Right atrium auricular region (tissue), 2 donors: ENCODE measurements around the gene GCFC2. TPM values are rescaled to one million over a fixed set of nuclear protein-coding genes. Genes with fewer than 3 reads are reported as not detected.

Experiments used
- DNase-seq: peaks from one replicate; pipeline ENCODE4 v3.0.0-alpha.2; 2019; ENCODE audit warnings: low spot score
- H3K27ac ChIP-seq, 2 donors: fragments of 200-600 bp; sonication (generic); 1 replicate in 1 of 2; 2 replicates in 1 of 2; pipeline ENCODE4 v1.5.1; 2016 to 2019
- H3K27me3 ChIP-seq, 2 donors: fragments of 200-600 bp; sonication (generic); one replicate each; pipeline versions ENCODE4 v1.5.1 to v1.6.0; 2017 to 2019
- H3K36me3 ChIP-seq: fragments of 200-600 bp; sonication (generic); one replicate; pipeline ENCODE4 v1.5.1; 2016
- H3K4me1 ChIP-seq, 2 donors: fragments of 200-600 bp; sonication (generic); one replicate each; pipeline versions ENCODE4 v1.5.1 to v1.6.0; 2017 to 2019
- H3K4me3 ChIP-seq, 2 donors: fragments of 200-600 bp; sonication (generic); 1 replicate in 1 of 2; 2 replicates in 1 of 2; pipeline ENCODE4 v1.5.1; 2017 to 2019; ENCODE audit warnings: mild to moderate bottlenecking in 1 of 2, moderate library complexity in 1 of 2
- H3K9me3 ChIP-seq, 2 donors: fragments of 200-600 bp; sonication (generic); one replicate each; pipeline ENCODE4 v1.5.1; 2019
- total RNA-seq, 2 donors: library from RNA; depleted of rRNA; stranded (reverse); fragments of >200 nt; gene quantifications; one replicate each; pipeline ENCODE4 v1.1.0, GENCODE V29; 2016
- TF ChIP-seq, protein P1 (sequence below), 2 donors: fragments of 200-600 bp; sonication (generic); IDR thresholded peaks; one replicate each; pipeline ENCODE4 v1.5.1; 2019; ENCODE audit warnings: antibody characterized with exemption in 2 of 2

The GCFC2 gene
- total RNA-seq, 2 donors from 2014 or later = 12.7 to 13.1 TPM

DNA sequence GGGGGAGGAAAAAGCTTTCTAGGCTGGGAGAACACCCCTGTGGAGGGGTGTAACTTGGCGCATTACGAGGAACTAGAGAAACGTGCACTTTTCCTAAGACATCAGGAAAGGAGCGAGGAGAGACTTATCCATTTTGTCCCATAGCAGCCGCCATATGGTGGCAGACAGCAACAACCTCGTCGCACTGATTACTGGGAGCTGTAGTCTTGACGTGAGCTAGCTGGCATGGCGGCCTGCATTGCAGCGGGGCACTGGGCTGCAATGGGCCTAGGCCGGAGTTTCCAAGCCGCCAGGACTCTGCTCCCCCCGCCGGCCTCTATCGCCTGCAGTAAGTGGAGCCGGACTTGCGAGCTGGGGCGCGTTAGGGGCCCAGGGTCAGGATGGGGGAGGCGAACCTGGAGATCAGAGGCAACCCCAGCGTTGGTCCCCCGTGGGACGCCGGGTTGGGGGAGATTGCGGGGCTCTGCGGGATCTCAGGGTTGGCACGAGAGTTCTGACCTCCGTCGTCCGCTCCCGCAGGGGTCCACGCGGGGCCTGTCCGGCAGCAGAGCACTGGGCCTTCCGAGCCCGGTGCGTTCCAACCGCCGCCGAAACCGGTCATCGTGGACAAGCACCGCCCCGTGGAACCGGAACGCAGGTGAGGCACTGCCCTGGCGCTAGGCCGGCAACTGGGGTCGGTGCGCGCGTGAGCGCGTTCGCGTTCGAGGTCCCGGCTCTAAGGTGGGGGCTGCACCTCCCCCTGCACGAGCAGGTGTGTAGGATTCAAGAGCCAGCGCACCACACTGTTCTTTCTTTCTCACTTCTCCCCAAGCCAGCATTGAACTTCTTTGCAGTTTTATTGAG, 63.9 kb downstream of the GCFC2 start, which contains the start of gene MRPL19:
MRPL19 (plus strand) TSS at position 201 of the 843 bp plus-strand sequence; CDS start at position 226, 25 bp downstream.
- peak; percentile 88 for DNase-seq
- H3K4me3 ChIP-seq = peak within 1 kb of the TSS; percentile 91 to 100
- TF ChIP-seq, protein P1, sequence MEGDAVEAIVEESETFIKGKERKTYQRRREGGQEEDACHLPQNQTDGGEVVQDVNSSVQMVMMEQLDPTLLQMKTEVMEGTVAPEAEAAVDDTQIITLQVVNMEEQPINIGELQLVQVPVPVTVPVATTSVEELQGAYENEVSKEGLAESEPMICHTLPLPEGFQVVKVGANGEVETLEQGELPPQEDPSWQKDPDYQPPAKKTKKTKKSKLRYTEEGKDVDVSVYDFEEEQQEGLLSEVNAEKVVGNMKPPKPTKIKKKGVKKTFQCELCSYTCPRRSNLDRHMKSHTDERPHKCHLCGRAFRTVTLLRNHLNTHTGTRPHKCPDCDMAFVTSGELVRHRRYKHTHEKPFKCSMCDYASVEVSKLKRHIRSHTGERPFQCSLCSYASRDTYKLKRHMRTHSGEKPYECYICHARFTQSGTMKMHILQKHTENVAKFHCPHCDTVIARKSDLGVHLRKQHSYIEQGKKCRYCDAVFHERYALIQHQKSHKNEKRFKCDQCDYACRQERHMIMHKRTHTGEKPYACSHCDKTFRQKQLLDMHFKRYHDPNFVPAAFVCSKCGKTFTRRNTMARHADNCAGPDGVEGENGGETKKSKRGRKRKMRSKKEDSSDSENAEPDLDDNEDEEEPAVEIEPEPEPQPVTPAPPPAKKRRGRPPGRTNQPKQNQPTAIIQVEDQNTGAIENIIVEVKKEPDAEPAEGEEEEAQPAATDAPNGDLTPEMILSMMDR (IDR thresholded peaks at IDR 0.05) = no peak
- H3K9me3 ChIP-seq = no peaks in the 10 kb centered on the region
- no peaks in the 10 kb centered on the region for H3K27me3 ChIP-seq
- H3K4me1 ChIP-seq = peaks cover 0 to 15% of the 10 kb centered on the region in 2 donors
- H3K27ac ChIP-seq = peak within 1 kb of the TSS; percentile 73 to 83
- peaks cover 9% of the 10 kb centered on the region for H3K36me3 ChIP-seq

DNA sequence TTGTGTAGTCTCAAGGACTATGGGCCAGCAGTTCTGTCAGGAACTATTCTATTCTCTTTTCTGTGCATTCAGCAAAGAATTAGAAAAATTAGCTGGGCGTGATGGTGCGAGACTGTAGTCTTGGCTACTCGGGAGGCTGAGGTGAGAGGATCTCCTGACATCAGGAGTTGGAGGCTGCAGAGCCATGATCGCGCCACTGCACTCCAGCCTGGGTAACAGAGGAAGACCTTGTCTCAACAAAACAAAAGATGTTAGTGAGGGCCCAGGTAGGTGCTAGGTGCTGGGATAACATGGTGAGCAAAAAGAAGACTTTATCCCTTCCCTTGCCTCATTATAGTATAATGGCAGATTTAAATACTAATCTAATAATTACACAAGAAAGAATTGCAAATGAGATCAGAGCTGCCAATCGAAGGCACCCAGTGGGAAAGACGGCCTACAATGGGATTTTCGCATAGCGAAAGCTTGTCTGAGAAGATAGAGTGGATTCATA, 64.6 kb downstream of the GCFC2 start:
- no peaks in the 10 kb centered on the region for H3K9me3 ChIP-seq
- peak overlapping the region; percentile 73 to 83 for H3K27ac ChIP-seq
- H3K4me3 ChIP-seq = peak overlapping the region; percentile 91 to 100
- TF ChIP-seq, protein P1 (IDR thresholded peaks at IDR 0.05) = no peak
- DNase-seq = no peak
- peaks cover 3% of the 10 kb centered on the region for H3K36me3 ChIP-seq
- H3K27me3 ChIP-seq = no peaks in the 10 kb centered on the region
- peaks cover 0 to 15% of the 10 kb centered on the region in 2 donors for H3K4me1 ChIP-seq

GRCh38 chr2:75645643-75646042, 65.1 kb downstream of the GCFC2 start:
- no peak for DNase-seq
- H3K27me3 ChIP-seq = no peaks in the 10 kb centered on the region
- H3K27ac ChIP-seq = no peak overlapping the region
- TF ChIP-seq, protein P1 (IDR thresholded peaks at IDR 0.05) = no peak
- no peaks in the 10 kb centered on the region for H3K36me3 ChIP-seq
- peaks cover 0 to 19% of the 10 kb centered on the region in 2 donors for H3K4me1 ChIP-seq
- H3K9me3 ChIP-seq = no peaks in the 10 kb centered on the region
- H3K4me3 ChIP-seq = no peak overlapping the region

GRCh38 chr2:75643980-75644379, 66.7 kb downstream of the GCFC2 start:
- TF ChIP-seq, protein P1 (IDR thresholded peaks at IDR 0.05) = no peak
- H3K4me1 ChIP-seq = peaks cover 0 to 18% of the 10 kb centered on the region in 2 donors
- no peaks in the 10 kb centered on the region for H3K36me3 ChIP-seq
- H3K4me3 ChIP-seq = no peak overlapping the region
- no peak for DNase-seq
- no peaks in the 10 kb centered on the region for H3K27me3 ChIP-seq
- no peak overlapping the region for H3K27ac ChIP-seq
- H3K9me3 ChIP-seq = no peaks in the 10 kb centered on the region

- no peak overlapping the region for H3K27ac ChIP-seq
- peaks cover 0 to 4% of the 10 kb centered on the region in 2 donors for H3K4me1 ChIP-seq
- H3K27me3 ChIP-seq = no peaks in the 10 kb centered on the region
- H3K4me3 ChIP-seq = no peak overlapping the region
- no peaks in the 10 kb centered on the region for H3K36me3 ChIP-seq
- H3K9me3 ChIP-seq = no peaks in the 10 kb centered on the region
- TF ChIP-seq, protein P1 (IDR thresholded peaks at IDR 0.05) = no peak
- DNase-seq = no peak
Observed at GRCh38 chr2:75641587-75641986, 69.1 kb downstream of the GCFC2 start.
